ENCODE results near the gene ATF6.

The ATF6 gene

DNA sequence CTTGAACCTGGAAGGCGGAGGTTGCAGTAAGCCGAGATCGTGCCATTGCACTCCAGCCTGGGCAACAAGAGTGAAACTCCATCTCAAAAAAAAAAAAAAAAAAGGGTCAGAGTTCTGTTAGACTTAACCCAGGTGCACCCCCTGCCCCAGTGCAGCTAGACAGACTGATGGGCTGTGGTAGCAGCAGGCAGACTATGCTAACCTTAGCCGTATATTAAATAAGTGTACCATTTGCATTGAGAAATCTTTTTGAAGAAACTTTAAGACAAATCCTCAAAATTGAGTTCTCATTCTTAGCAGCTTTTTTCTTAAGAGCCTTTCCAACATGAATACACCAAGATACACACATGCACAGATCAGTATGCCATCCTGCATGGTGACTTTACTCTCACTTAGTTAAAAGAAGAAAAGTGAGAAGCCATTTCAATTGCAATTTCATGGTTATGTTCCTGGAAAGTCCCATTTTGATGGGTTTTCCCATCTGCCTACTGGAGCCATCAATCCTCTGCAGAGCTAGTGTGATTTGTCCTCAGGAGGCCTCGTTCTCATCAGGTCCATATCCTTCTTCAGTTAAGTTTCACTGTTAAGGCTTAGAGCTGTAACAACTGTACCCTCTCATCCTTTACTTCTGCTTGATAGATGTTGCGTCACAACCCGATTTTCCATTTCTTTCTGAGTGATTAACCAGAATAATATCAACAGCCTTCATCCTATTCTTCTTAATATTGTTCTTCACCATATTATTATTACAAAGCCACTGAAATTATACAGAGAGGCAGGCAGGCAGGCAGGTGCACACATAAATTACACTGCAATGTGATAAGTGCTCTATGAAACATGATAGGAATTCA lies 37.5 kb upstream of the ATF6 start:
- TF ChIP-seq, protein P1, sequence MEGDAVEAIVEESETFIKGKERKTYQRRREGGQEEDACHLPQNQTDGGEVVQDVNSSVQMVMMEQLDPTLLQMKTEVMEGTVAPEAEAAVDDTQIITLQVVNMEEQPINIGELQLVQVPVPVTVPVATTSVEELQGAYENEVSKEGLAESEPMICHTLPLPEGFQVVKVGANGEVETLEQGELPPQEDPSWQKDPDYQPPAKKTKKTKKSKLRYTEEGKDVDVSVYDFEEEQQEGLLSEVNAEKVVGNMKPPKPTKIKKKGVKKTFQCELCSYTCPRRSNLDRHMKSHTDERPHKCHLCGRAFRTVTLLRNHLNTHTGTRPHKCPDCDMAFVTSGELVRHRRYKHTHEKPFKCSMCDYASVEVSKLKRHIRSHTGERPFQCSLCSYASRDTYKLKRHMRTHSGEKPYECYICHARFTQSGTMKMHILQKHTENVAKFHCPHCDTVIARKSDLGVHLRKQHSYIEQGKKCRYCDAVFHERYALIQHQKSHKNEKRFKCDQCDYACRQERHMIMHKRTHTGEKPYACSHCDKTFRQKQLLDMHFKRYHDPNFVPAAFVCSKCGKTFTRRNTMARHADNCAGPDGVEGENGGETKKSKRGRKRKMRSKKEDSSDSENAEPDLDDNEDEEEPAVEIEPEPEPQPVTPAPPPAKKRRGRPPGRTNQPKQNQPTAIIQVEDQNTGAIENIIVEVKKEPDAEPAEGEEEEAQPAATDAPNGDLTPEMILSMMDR (IDR thresholded peaks at IDR 0.05; ENCODE audit: low read length) = no peak
- DNase-seq = no peak
- peaks cover 9% of the 10 kb centered on the region; the same call in 1 of the 2 replicates for H3K4me1 ChIP-seq (ENCODE audit: low read length)
- no peaks in the 10 kb centered on the region for H4K20me1 ChIP-seq (ENCODE audit: insufficient read depth, low read length)
- H3K9me2 ChIP-seq (replicated peaks; ENCODE audit: insufficient read depth, low read length) = no peaks in the 10 kb centered on the region
- no peak overlapping the region for H3K4me2 ChIP-seq (ENCODE audit: low read depth, low read length)
- no peak overlapping the region for H3K9ac ChIP-seq (ENCODE audit: low read length)
- no peaks in the 10 kb centered on the region for H3K9me3 ChIP-seq (replicated peaks; ENCODE audit: insufficient read depth, low read length)
- peaks cover 17% of the 10 kb centered on the region for H3F3A ChIP-seq (ENCODE audit: insufficient read depth, low read length)
- H3K79me2 ChIP-seq (ENCODE audit: low read length) = no peaks in the 10 kb centered on the region
- H3K4me3 ChIP-seq (ENCODE audit: low read length) = no peak overlapping the region
- no peaks in the 10 kb centered on the region for H3K36me3 ChIP-seq (replicated peaks; ENCODE audit: insufficient read depth, low read length)
- H3K27ac ChIP-seq (ENCODE audit: low read length) = no peak overlapping the region
- peaks cover 6% of the 10 kb centered on the region; the same call in 1 of the 2 replicates for H3K27me3 ChIP-seq (replicated peaks; ENCODE audit: insufficient read depth, low read length)
- no peak overlapping the region for H2AFZ ChIP-seq (ENCODE audit: low read length)

DNA sequence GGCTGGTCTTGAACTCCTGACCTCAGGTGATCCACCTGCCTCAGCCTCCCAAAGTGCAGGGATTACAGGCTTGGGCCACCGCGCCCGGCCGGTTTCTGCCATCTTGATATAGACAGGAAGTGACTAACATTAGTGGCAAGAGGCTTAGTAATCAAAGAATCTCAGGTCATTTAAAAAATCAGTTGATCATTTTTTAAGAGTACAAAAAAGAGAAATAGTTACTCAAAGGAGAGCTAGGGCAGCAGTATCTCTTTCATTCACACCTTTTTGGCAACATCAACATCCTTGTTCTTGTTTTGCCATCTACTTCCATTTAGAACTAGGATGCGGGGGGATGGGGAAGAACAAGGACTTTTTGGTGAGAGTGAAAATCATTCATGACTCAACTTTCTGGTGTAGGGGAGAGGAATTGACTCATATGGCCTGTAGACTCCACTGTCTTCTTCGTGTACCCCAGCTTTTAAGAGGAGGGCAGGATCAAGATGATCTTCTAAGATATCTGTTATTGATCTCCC lies 36.0 kb upstream of the ATF6 start:
- H3K27ac ChIP-seq (ENCODE audit: low read length) = no peak overlapping the region
- H3F3A ChIP-seq (ENCODE audit: insufficient read depth, low read length) = peaks cover 17% of the 10 kb centered on the region
- no peaks in the 10 kb centered on the region for H3K9me3 ChIP-seq (replicated peaks; ENCODE audit: insufficient read depth, low read length)
- H3K27me3 ChIP-seq (replicated peaks; ENCODE audit: insufficient read depth, low read length) = peaks cover 6% of the 10 kb centered on the region; the same call in 1 of the 2 replicates
- TF ChIP-seq EZH2 (optimal IDR thresholded peaks at IDR 0.05; ENCODE audit: low read depth, low read length) = no peak
- TF ChIP-seq, protein P1 (IDR thresholded peaks at IDR 0.05; ENCODE audit: low read length) = no peak
- no peak for TF ChIP-seq EZH2phosphoT487 (IDR thresholded peaks at IDR 0.05; ENCODE audit: low read length)
- H3K79me2 ChIP-seq (ENCODE audit: low read length) = no peaks in the 10 kb centered on the region
- H3K4me2 ChIP-seq (ENCODE audit: low read depth, low read length) = no peak overlapping the region
- no peak overlapping the region for H3K9ac ChIP-seq (ENCODE audit: low read length)
- H3K4me3 ChIP-seq (ENCODE audit: low read length) = no peak overlapping the region
- H3K4me1 ChIP-seq (ENCODE audit: low read length) = peaks cover 9% of the 10 kb centered on the region; the same call in 1 of the 2 replicates
- H4K20me1 ChIP-seq (ENCODE audit: insufficient read depth, low read length) = no peaks in the 10 kb centered on the region
- no peaks in the 10 kb centered on the region for H3K9me2 ChIP-seq (replicated peaks; ENCODE audit: insufficient read depth, low read length)
- H2AFZ ChIP-seq (ENCODE audit: low read length) = no peak overlapping the region
- no peaks in the 10 kb centered on the region for H3K36me3 ChIP-seq (replicated peaks; ENCODE audit: insufficient read depth, low read length)
- DNase-seq = no peak

DNA sequence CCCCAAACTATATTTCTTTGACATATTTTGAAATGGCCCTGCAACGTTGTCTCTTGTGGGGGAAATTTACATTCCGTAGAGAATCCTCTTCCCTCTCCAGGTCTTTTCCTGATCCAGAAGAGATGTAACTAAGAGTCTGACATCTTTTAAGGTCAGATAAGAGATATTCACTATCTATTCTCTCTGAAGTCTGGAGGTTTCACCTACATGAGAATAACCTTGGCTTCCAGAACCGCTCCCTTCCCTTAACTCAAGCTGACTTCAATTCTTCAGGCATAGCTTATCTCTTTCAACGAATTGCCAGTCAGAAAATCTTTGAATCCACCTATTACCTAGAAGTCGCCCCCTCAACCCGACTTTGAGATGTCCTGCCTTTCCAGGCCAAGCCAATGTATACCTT lies 34.9 kb upstream of the ATF6 start:
- Histone ChIP-seq H3K9ac (ENCODE audit: low read length) (no peak overlapping the region), H4K20me1 (ENCODE audit: insufficient read depth, low read length) (no peaks in the 10 kb centered on the region), H2AFZ (ENCODE audit: low read length) (no peak overlapping the region), H3K27ac (ENCODE audit: low read length) (no peak overlapping the region), H3K9me2 (replicated peaks; ENCODE audit: insufficient read depth, low read length) (no peaks in the 10 kb centered on the region), H3K36me3 (replicated peaks; ENCODE audit: insufficient read depth, low read length) (no peaks in the 10 kb centered on the region), H3F3A (ENCODE audit: insufficient read depth, low read length) (peaks cover 13% of the 10 kb centered on the region), H3K4me2 (ENCODE audit: low read depth, low read length) (no peak overlapping the region), H3K4me1 (ENCODE audit: low read length) (peaks cover 6% of the 10 kb centered on the region; the same call in 1 of the 2 replicates), H3K79me2 (ENCODE audit: low read length) (no peaks in the 10 kb centered on the region), H3K9me3 (replicated peaks; ENCODE audit: insufficient read depth, low read length) (no peaks in the 10 kb centered on the region), H3K4me3 (ENCODE audit: low read length) (no peak overlapping the region), H3K27me3 (replicated peaks; ENCODE audit: insufficient read depth, low read length) (no peaks in the 10 kb centered on the region)
- no peak for DNase-seq
- TF ChIP-seq EZH2phosphoT487 (IDR thresholded peaks at IDR 0.05; ENCODE audit: low read length) (no peak), EZH2 (optimal IDR thresholded peaks at IDR 0.05; ENCODE audit: low read depth, low read length) (no peak)
- TF ChIP-seq, protein P1 (IDR thresholded peaks at IDR 0.05; ENCODE audit: low read length) = no peak

Measured in MM.1S (cell line).